DMS53 treated with DMSO at 0.1 percent for 48 hours (cell line): Measurements from ENCODE around the gene CDH4.
"Not testable (repeated sequence)": the region's sequence is repeated elsewhere in the genome, so short reads cannot be mapped to it uniquely, and the experiment has no call there.

ENCODE experiments used
- DNase-seq: peaks from one replicate; lab custom pipeline; 2025; ENCODE audit not compliant: unreplicated experiment; lab: John Stamatoyannopoulos, UW

Gene CDH4

GRCh38 chr20:61253640-61254511 is 1.8 kb downstream of the CDH4 start:
- DNase-seq: no peak

- DNase-seq: no peak
Measured at GRCh38 chr20:61254881-61255626, 3.0 kb downstream of the CDH4 start.

GRCh38 chr20:61256365-61256764 is 4.3 kb downstream of the CDH4 start:
- no peak for DNase-seq

- no peak for DNase-seq
Measured at GRCh38 chr20:61256824-61257223, 4.8 kb downstream of the CDH4 start.

- DNase-seq: no peak
Measured at GRCh38 chr20:61257611-61258010, 5.5 kb downstream of the CDH4 start.

GRCh38 chr20:61259741-61260140 is 7.7 kb downstream of the CDH4 start:
- DNase-seq: no peak

- DNase-seq: no peak
Measured at GRCh38 chr20:61260905-61261304, 8.8 kb downstream of the CDH4 start.

- no peak for DNase-seq
Measured at GRCh38 chr20:61262036-61262435, 10.0 kb downstream of the CDH4 start.

- no peak for DNase-seq
Measured at GRCh38 chr20:61262514-61262913, 10.5 kb downstream of the CDH4 start.

- DNase-seq: no peak
Measured at GRCh38 chr20:61263084-61263695, 11.1 kb downstream of the CDH4 start.

- DNase-seq: no peak
Measured at GRCh38 chr20:61263938-61264337, 11.9 kb downstream of the CDH4 start.

GRCh38 chr20:61267241-61267640 is 15.2 kb downstream of the CDH4 start:
- DNase-seq: no peak

- DNase-seq: no peak
Measured at GRCh38 chr20:61268024-61268423, 16.0 kb downstream of the CDH4 start.

- DNase-seq: no peak
Measured at GRCh38 chr20:61271312-61272231, 19.5 kb downstream of the CDH4 start.

GRCh38 chr20:61273024-61273423 is 21.0 kb downstream of the CDH4 start:
- DNase-seq: not testable (repeated sequence)

GRCh38 chr20:61273666-61274065 is 21.6 kb downstream of the CDH4 start:
- DNase-seq: not testable (repeated sequence)

GRCh38 chr20:61274326-61274725 is 22.3 kb downstream of the CDH4 start:
- no peak for DNase-seq

GRCh38 chr20:61278296-61278695 is 26.2 kb downstream of the CDH4 start:
- DNase-seq: no peak

GRCh38 chr20:61279621-61280150 is 27.6 kb downstream of the CDH4 start:
- DNase-seq: no peak

GRCh38 chr20:61280217-61280980 is 28.3 kb downstream of the CDH4 start:
- no peak for DNase-seq
